Activated CD4-positive, alpha-beta T cell treated with anti-CD3 and anti-CD28 coated beads, Interleukin-2, Interleukin-4, amounts not matched to agents 100 ng/mL and 50 ng/mL, durations not matched to agents 16 hours and 8 hours (primary cell): ENCODE measurements around the gene LCLAT1.
"Not testable (repeated sequence)": the region's sequence is repeated elsewhere in the genome, so short reads cannot be mapped to it uniquely, and the experiment has no call there.

Experiments used
- DNase-seq: peaks from one replicate; pipeline ENCODE4 v3.0.0-alpha.2; 2020; ENCODE audit warnings: low spot score

LCLAT1 gene

GRCh38 chr2:30601375-30601774 is 154.3 kb downstream of the LCLAT1 start:
- no peak for DNase-seq

GRCh38 chr2:30605197-30605596 is 158.2 kb downstream of the LCLAT1 start:
- DNase-seq, result no peak

- no peak for DNase-seq
These were observed 161.6 kb downstream of the LCLAT1 start for GRCh38 chr2:30608643-30609042.

GRCh38 chr2:30611583-30611982 is 164.5 kb downstream of the LCLAT1 start:
- DNase-seq, result no peak

GRCh38 chr2:30612371-30612770 is 165.3 kb downstream of the LCLAT1 start:
- no peak for DNase-seq

GRCh38 chr2:30613001-30613400 is 166.0 kb downstream of the LCLAT1 start:
- no peak for DNase-seq

GRCh38 chr2:30614227-30614626 is 167.2 kb downstream of the LCLAT1 start:
- DNase-seq, result not testable (repeated sequence)

- DNase-seq, result no peak
These were observed 168.9 kb downstream of the LCLAT1 start for GRCh38 chr2:30615926-30616325.

- DNase-seq, result no peak
These were observed 173.1 kb downstream of the LCLAT1 start for GRCh38 chr2:30620102-30620501.

GRCh38 chr2:30621836-30622235 is 174.8 kb downstream of the LCLAT1 start:
- DNase-seq, result no peak

GRCh38 chr2:30622452-30622851 is 175.4 kb downstream of the LCLAT1 start:
- DNase-seq, result no peak

GRCh38 chr2:30625276-30625675 is 178.2 kb downstream of the LCLAT1 start:
- DNase-seq, result no peak

- no peak for DNase-seq
These were observed 178.7 kb downstream of the LCLAT1 start for GRCh38 chr2:30625701-30626100.

GRCh38 chr2:30626397-30626796 is 179.4 kb downstream of the LCLAT1 start:
- DNase-seq, result no peak

GRCh38 chr2:30627151-30627550 is 180.1 kb downstream of the LCLAT1 start:
- no peak for DNase-seq

GRCh38 chr2:30628341-30628740 is 181.3 kb downstream of the LCLAT1 start:
- no peak for DNase-seq

- no peak for DNase-seq
These were observed 182.8 kb downstream of the LCLAT1 start for GRCh38 chr2:30629866-30630265.

GRCh38 chr2:30631051-30631671 is 184.1 kb downstream of the LCLAT1 start:
- DNase-seq, result no peak

GRCh38 chr2:30633039-30633438 is 186.0 kb downstream of the LCLAT1 start:
- DNase-seq, result no peak

GRCh38 chr2:30636311-30636710 is 189.3 kb downstream of the LCLAT1 start:
- DNase-seq, result no peak

GRCh38 chr2:30639836-30640235 is 192.8 kb downstream of the LCLAT1 start:
- DNase-seq, result no peak

- DNase-seq, result no peak
These were observed 194.8 kb downstream of the LCLAT1 start for GRCh38 chr2:30641765-30642345.

GRCh38 chr2:30643013-30643412 is 196.0 kb downstream of the LCLAT1 start:
- not testable (repeated sequence) for DNase-seq

- DNase-seq, result no peak
These were observed 196.6 kb downstream of the LCLAT1 start for GRCh38 chr2:30643674-30644073.
